HG02840 (cell line): ENCODE results near the gene PDE12.
A peak's percentile ranks its signal among the peaks of the same experiment; 100 is the strongest.
"Not testable (repeated sequence)": the region's sequence is repeated elsewhere in the genome, so short reads cannot be mapped to it uniquely, and the experiment has no call there.

Experiments used
- ATAC-seq: cut with Tn5 transposase; IDR thresholded peaks from one replicate; pipeline ENCODE4 v1.9.1; 2021; ENCODE audit warnings: mild to moderate bottlenecking, moderate library complexity, moderate number of reproducible peaks; ENCODE audit not compliant: unreplicated experiment, low FRiP score

The PDE12 gene

DNA sequence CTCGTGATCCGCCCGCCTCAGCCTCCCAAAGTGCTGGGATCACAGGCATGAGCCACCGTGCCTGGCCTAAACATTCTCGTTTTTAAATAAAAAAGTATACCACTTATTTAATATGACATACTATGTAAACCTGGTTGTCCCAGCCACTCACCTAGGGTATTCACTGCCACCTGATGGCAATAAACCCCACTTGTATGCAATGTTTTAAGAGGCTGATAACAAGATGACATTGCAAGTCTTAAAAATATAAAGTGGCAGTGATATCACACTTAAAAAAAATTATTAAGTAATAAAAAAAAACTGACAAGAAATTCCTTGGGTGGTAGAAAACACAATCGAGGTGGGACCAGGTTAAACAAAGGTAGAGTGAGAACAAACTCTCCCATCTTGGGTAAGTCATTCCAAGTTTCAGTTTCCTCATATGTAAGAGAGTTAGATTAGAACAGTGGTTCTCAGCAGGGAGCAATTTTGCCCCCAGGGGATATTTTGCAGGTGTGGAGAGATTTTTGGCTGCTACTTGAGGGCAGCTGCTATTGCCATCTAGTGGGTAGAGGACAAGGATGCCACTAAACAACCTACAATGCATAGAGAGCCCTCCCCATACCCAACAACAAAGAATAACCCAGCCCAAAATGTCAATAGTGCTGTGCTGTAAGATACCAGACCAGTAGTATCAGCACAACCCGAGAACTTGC is 26.5 kb downstream of the PDE12 start:
- ATAC-seq, result no peak

DNA sequence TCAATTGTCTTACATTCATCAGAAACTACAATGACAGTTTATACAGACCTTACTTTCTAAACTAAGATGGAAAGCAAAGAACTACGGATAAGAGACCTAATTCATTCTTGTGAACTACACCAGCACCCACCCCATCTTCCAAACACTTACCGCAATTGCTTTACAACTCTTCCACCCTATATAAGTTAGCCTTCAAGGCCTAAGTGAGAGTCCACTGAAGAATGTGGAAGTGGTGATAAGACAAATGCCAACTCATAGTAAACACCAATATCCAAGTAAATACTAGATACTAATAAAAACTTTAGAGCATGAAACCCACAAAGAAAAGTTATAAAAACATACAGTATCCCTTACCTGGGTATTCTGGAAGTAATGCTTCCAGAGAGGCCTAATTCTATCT is 27.5 kb downstream of the PDE12 start:
- ATAC-seq, result no peak

DNA sequence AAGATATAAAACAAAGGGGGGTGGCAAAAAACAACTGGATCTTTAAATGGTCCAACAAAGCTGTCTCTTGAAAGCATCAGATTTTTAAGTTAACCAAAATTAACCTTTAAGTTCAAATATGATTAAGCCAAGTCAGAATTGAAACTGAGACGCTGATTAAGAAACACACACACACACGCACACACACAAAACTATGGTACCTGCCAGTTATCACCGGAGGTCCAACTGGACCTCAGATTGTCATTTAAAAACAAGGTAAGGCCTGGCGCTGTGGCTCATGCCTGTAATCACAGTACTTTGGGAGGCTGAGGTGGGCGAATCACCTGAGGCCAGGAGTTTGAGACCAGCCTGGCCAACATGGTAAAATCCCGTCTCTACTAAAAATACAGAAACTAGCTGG is 30.7 kb downstream of the PDE12 start:
- no peak for ATAC-seq

DNA sequence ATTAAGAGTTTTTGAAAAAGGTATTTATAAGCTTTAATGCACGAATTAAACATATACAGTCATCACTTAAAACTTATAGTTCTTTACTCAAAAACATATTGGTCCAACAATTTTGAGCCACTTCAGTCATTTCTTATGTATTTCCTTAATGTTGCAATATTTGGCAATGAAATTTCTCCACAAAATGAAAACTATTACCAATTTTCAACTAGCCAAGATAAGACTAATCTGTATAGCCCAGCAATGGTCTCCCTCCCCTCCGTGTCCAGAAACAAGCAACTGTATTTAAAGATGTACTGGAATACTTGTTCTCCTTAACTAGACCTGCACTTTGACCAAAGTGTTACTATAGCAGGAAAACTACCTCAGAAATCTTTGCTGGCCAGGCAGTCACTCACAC is 31.8 kb downstream of the PDE12 start:
- ATAC-seq, result no peak

DNA sequence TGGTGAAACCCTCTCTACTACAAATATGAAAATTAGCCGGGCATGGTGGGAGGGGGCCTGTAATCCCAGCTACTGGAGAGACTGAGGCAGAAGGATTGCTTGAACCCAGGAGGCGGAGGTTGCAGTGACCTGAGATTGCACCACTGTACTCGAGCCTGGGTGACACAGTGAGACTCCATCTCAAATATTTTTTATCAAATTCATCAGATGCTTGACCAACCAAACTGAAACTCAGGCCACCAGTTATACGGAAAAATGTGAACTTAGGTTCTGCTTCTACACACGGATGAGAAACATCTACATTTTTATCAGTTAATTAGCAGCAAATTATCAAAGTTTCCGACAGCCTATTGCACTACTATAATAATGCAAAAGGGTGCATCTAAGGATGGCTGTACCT is 36.2 kb downstream of the PDE12 start:
- no peak for ATAC-seq

DNA sequence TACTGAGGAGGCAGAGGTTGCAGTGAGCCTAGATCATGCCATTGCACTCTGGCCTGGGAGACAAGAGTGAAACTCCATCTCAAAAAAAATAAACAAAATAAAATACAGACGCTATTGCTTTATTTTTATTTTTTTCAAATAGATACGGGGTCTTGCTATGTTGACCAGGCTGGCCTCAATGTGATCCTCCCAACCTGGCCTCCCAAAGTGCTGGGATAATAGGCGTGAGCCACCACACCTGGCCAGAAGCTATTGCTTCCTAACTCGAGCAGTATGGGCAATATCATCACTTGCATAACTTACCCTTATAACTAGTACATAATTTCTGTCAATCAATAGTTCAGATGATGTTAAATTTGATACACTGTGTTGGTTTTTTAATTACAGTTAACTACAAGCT is 38.1 kb downstream of the PDE12 start:
- no peak for ATAC-seq

DNA sequence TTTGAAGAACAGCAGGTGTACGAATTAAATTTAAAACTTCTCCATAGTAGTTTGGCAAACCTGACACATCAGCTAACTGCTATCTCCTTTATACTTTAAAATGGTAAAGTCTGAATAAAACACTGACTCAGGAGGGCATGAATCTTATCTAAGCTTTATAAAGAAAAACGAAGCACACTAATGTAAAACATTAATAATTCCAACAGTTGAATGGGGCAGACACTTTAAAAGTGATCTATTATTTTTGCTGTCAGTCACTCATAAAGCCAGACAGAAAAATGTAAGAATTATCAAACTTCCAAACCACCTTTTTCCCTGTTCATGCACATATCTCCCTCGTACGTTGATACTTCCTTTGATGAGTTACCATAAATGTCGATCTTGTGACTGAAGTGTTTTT is 38.5 kb downstream of the PDE12 start:
- no peak for ATAC-seq

DNA sequence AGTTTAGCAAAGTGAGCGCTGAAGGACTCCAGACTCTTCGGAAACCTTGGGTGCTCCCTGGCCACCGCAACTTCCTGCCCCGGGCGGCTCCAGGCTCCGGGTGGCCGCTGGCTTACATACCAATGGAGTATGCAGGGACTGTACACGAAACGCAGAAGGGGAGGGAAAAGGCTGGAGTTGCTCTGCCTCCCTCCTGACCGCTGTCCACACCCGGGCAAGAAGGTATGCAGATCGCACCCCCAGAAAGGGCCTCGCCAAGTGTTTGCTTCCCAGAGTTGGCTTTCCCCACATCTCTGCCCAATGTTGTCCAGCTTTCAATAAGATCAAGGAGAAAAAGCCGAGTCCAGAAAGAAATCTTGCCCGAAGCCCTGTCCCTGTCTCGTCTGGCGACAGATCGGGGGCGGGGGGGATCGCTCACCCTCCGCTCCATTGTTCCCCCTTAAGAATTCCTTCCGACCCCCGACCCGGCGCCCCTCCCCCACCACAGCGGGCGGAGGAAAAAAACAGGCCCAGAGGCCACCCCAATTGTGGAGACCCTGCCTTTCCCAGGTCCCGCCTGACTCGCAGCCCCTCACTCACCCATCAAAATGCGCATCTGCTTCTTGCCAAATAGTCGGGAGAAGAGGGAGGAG is 40.5 kb downstream of the PDE12 start:
- no peak for ATAC-seq

DNA sequence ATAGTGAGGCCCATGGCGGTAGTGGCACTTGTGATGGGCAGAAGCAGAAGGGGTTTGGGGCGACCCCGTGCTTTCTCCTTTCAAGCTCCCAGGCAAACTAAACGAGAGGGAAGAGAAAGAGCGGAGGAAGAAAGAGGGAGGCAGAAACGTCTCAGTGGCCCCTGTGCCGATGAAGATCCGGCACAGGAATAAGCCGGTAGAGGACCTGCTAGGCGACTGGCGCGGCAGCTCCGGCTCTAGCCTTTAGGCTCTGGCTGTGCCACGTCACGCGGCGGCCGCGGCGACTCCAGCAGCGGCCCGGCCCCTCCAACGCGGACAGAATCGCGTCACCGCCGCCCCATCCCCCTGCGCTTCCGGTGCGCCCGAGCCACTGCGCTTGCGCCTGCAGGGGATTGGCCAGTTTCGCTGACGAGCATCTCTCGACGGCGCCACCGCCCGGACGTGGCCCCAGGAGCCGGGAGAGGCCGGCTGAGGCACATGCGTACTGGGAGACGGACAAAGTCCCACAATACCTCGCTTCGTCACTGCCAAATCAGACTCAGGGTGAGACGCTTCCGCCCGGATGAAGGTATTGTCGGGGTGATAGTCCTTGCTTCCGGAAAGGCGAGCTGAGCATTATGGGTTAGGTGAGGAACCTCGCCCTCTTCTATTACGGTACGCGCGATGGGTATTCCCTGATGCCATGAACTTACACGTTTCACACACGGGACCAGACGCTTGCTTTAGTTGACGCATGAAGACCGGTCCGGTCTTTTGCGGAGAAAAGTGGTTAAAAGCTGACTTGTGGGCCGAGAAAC is 41.3 kb downstream of the PDE12 start, which contains the start of gene ARF4:
TSS of gene ARF4 (minus strand) at position 218 of the 797 bp plus-strand sequence. CDS start at position 14, 204 bp downstream.
- ATAC-seq, result peak; percentile 98

DNA sequence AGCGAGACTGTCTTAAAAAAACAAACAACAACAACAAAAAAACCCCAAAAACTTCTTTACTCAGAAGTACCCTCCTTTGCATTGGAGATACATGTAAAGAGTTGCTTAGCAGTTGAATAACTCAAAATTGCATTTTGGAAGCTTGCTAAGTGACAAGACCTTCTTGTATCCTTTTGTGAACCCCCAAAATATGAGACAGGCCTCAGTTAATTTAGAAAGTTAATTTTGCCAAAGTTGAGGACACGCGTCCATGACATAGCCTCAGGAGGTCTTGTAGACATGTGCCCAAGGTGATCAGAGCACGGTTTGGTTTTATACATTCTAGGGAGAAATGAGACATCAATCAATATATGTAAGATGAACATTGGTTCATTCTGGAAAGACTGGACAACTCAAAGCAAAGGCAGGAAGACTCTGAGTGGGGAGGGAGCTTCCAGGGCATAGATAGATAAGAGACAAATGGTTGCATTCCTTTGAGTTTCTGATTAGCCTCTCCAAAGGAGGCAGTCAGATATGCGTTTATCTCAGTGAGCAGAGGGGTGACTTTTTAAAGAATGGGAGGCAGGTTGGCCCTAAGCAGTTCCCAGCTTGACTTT is 42.8 kb downstream of the PDE12 start:
- no peak for ATAC-seq

DNA sequence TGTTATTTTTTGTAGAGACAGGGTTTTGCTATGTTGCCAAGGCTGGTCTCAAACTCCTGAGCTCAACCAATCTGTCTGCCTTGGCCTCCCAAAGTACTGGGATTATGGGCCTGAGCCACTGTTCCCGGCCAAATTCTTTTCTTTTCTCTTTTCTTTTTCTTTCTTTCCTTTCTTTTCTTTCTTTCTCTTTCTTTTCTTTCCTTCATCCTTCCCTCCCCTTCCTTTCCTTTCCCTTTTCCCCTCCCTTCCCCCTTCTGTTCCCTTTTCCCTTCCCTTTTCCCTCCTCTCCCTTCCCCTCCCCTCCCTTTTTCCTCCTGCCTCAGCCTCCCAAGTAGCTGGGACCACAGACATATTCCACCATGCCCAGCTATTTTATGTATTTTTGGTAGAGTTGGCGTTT is 44.1 kb downstream of the PDE12 start:
- ATAC-seq, result no peak

DNA sequence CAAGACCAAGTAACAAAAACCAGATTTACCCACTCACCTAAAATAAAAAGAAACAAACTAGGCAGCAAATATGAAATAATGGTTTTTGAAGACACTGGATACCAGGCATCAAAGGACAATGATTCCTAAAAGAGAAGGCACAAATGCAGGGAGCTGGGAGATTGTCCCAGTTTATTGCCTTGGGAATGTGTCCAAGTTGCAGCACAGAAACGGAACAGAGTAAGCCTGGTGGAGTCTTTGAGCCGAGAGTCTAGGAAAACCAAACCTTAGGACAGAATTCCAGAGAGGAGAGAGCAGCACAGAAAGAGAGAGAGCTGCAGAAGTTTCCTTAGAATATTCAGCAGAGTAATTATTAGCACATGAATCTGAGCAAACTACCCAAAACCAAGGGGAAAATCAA is 48.9 kb downstream of the PDE12 start:
- ATAC-seq, result no peak

DNA sequence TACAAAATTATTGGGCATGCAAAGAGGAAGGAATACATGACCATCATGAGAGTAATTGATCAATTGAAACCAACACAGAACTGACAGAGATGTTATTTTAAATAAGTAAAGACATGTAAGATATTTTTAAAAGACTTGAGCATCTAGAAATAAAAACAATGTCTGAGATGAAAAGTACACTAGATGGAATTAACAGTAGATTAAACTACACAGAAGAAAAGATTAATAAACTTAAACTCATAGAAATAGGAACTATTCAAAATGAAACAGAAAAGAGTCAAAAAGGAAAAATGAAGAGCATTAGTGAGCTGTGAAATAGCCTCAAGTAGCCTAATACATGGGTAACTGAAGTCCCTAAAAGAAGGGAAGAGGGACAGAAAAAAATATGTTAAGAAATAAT is 49.6 kb downstream of the PDE12 start:
- ATAC-seq, result no peak

DNA sequence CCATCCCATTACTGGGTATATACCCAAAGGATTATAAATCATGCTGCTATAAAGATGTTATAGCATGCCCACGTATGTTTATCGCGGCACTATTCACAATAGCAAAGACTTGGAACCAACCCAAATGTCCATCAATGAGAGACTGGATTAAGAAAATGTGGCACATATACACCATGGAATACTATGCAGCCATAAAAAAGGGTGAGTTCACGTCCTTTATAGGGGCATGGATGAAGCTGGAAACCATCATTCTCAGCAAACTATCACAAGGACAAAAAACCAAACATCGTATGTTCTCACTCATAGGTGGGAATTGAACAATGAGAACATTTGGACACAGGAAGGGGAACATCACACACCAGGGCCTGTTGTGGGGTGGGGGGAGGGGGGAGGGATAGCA is 55.8 kb downstream of the PDE12 start:
- ATAC-seq, result not testable (repeated sequence)

DNA sequence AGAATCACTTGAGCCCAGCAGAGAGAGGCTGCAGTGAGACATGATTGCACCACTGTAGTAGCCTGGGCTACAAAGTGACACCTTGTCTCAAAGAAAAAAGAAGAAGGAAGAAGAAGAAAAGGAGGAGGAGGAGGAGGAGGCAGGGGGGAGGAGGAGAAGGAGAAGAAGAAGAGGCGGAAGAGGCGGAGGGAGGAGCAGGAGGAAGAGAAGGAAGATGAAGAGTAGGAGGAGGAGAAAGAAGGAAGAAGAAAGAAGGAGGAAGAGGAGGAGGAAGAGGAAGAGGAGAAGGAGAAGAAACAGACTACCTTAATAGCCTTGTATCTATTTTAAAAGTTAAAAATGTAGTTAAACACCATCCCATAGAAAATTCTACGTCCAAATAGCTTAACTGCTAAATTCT is 60.2 kb downstream of the PDE12 start:
- no peak for ATAC-seq
